ENCODE measurements around the gene PTK7.

- TF ChIP-seq CTCF (IDR thresholded peaks at IDR 0.05; ENCODE audit: borderline replicate concordance, extremely low read depth, low read length, poor library complexity, severe bottlenecking) (no peak), EZH2 (IDR thresholded peaks at IDR 0.05; ENCODE audit: borderline replicate concordance, low read depth, low read length, severe bottlenecking) (no peak)
Measured at GRCh38 chr6:43096451-43097097, 20.5 kb downstream of the PTK7 start.

All from DND-41 (cell line).